Astrocyte (in vitro differentiated cells and primary cell): ENCODE results near the gene NAA20. TPM values are rescaled to one million over a fixed set of nuclear protein-coding genes. Genes with fewer than 3 reads are reported as not detected.

Source experiments
- DNase-seq: peaks from one replicate; pipeline ENCODE4 v3.0.0-alpha.2; 2010; ENCODE audit warnings: low read depth
- FAIRE-seq: peaks from 2 replicates; lab custom pipeline; 2011; peaks lifted over from hg19 to GRCh38; lab: Jason Lieb, UNC
- H2AFZ ChIP-seq: 2 replicates; pipeline ENCODE4 v1.6.0; 2012; ENCODE audit warnings: low read depth, low read length, inconsistent platforms
- H3K27ac ChIP-seq: 2 replicates; pipeline ENCODE4 v1.5.1; 2011; ENCODE audit warnings: low read depth, low read length, inconsistent platforms
- H3K27me3 ChIP-seq: 2 replicates; pipeline ENCODE4 v1.6.0; 2011; ENCODE audit warnings: low read length, inconsistent platforms; ENCODE audit not compliant: insufficient read depth
- H3K36me3 ChIP-seq: 2 replicates; pipeline ENCODE4 v1.5.1; 2011; ENCODE audit warnings: low read length, inconsistent platforms; ENCODE audit not compliant: insufficient read depth
- H3K4me1 ChIP-seq: 2 replicates; pipeline ENCODE4 v1.5.1; 2011; ENCODE audit warnings: low read length, inconsistent platforms; ENCODE audit not compliant: insufficient read depth
- H3K4me2 ChIP-seq: 2 replicates; pipeline ENCODE4 v1.6.0; 2012; ENCODE audit warnings: low read length, inconsistent platforms
- H3K4me3 ChIP-seq: 2 replicates; pipeline ENCODE4 v1.5.1; 2011; ENCODE audit warnings: low read depth, mild to moderate bottlenecking, low read length, inconsistent platforms; ENCODE audit not compliant: insufficient read depth
- H3K79me2 ChIP-seq: 2 replicates; pipeline ENCODE4 v1.6.0; 2012; ENCODE audit warnings: mild to moderate bottlenecking, low read length, inconsistent platforms; ENCODE audit not compliant: insufficient read depth
- H3K9ac ChIP-seq: 2 replicates; pipeline ENCODE4 v1.6.0; 2012; ENCODE audit warnings: mild to moderate bottlenecking, low read length, inconsistent platforms
- H3K9me3 ChIP-seq: 2 replicates; pipeline ENCODE4 v1.5.1; 2012; ENCODE audit warnings: low read depth, mild to moderate bottlenecking, low read length, inconsistent platforms; ENCODE audit not compliant: insufficient read depth
- H4K20me1 ChIP-seq: 2 replicates; pipeline ENCODE4 v1.6.0; 2012; ENCODE audit warnings: low read length, inconsistent platforms; ENCODE audit not compliant: insufficient read depth
- H3K27ac Mint-ChIP-seq: one replicate; pipeline ENCODE4 v1.8.0; 2021; ENCODE audit warnings: mild to moderate bottlenecking, mixed read lengths; ENCODE audit not compliant: unreplicated experiment
- H3K27me3 Mint-ChIP-seq: one replicate; pipeline ENCODE4 v1.8.0; 2021; ENCODE audit warnings: low read depth, mixed read lengths; ENCODE audit not compliant: unreplicated experiment
- H3K36me3 Mint-ChIP-seq: one replicate; pipeline ENCODE4 v1.8.0; 2021; ENCODE audit warnings: low read depth, mixed read lengths; ENCODE audit not compliant: unreplicated experiment
- H3K4me1 Mint-ChIP-seq: one replicate; pipeline ENCODE4 v1.8.0; 2021; ENCODE audit warnings: low read depth, mixed read lengths; ENCODE audit not compliant: unreplicated experiment
- H3K4me3 Mint-ChIP-seq: one replicate; pipeline ENCODE4 v1.8.0; 2021; ENCODE audit warnings: mild to moderate bottlenecking, moderate library complexity, mixed read lengths; ENCODE audit not compliant: unreplicated experiment
- H3K9me3 Mint-ChIP-seq: one replicate; pipeline ENCODE4 v1.8.0; 2021; ENCODE audit warnings: mild to moderate bottlenecking, mixed read lengths; ENCODE audit not compliant: unreplicated experiment
- CTCF ChIP-seq: IDR thresholded peaks from 2 replicates; pipeline ENCODE4 v1.5.1; 2011; ENCODE audit warnings: low read depth, mild to moderate bottlenecking, inconsistent platforms, low read length, moderate library complexity; ENCODE audit not compliant: insufficient read depth
- EZH2 ChIP-seq: IDR thresholded peaks from 2 replicates; pipeline ENCODE4 v1.6.1; 2012; ENCODE audit warnings: mild to moderate bottlenecking, low read length, inconsistent platforms; ENCODE audit not compliant: insufficient read depth
- total RNA-seq: library from RNA; stranded (reverse); gene quantifications from 2 replicates; pipeline ENCODE4 v1.2.1, GENCODE V29; 2021

The NAA20 gene
- total RNA-seq, 1 donor from 2014 or later = 73.0 TPM

- TF ChIP-seq CTCF (no peak), EZH2 (no peak)
- Mint-ChIP-seq H3K9me3 (no peaks in the 10 kb centered on the region), H3K27ac (peak overlapping the region; percentile 8), H3K4me3 (peak overlapping the region; percentile 17), H3K36me3 (peaks cover 12% of the 10 kb centered on the region), H3K4me1 (peaks cover 42% of the 10 kb centered on the region), H3K27me3 (no peaks in the 10 kb centered on the region)
- H3K4me3 ChIP-seq = no peak overlapping the region
- H3K9me3 ChIP-seq = no peaks in the 10 kb centered on the region
- H3K4me2 ChIP-seq = no peak overlapping the region
- FAIRE-seq (no peak), DNase-seq (no peak)
- no peak overlapping the region for H2AFZ ChIP-seq
- H3K4me1 ChIP-seq = peaks cover 13% of the 10 kb centered on the region
- peaks cover 98% of the 10 kb centered on the region for H3K79me2 ChIP-seq
- no peak overlapping the region for H3K27ac ChIP-seq
- no peaks in the 10 kb centered on the region for H3K27me3 ChIP-seq
- peaks cover 8% of the 10 kb centered on the region for H3K36me3 ChIP-seq
- H3K9ac ChIP-seq = no peak overlapping the region
- H4K20me1 ChIP-seq = peaks cover 78% of the 10 kb centered on the region
Measured at GRCh38 chr20:20021835-20022234, 4.7 kb downstream of the NAA20 start.

GRCh38 chr20:20022498-20022897 lies 5.3 kb downstream of the NAA20 start:
- H3K9me3 ChIP-seq = no peaks in the 10 kb centered on the region
- TF ChIP-seq EZH2 (no peak), CTCF (no peak)
- H3K27me3 ChIP-seq = no peaks in the 10 kb centered on the region
- Mint-ChIP-seq H3K4me3 (no peak overlapping the region), H3K9me3 (no peaks in the 10 kb centered on the region), H3K36me3 (peaks cover 12% of the 10 kb centered on the region), H3K4me1 (peaks cover 44% of the 10 kb centered on the region), H3K27me3 (no peaks in the 10 kb centered on the region), H3K27ac (no peak overlapping the region)
- peaks cover 99% of the 10 kb centered on the region for H3K79me2 ChIP-seq
- DNase-seq (no peak), FAIRE-seq (no peak)
- no peak overlapping the region for H3K9ac ChIP-seq
- H4K20me1 ChIP-seq = peaks cover 81% of the 10 kb centered on the region
- H3K4me2 ChIP-seq = no peak overlapping the region
- H3K27ac ChIP-seq = no peak overlapping the region
- H3K4me1 ChIP-seq = peaks cover 13% of the 10 kb centered on the region
- H3K4me3 ChIP-seq = no peak overlapping the region
- H3K36me3 ChIP-seq = peaks cover 15% of the 10 kb centered on the region
- no peak overlapping the region for H2AFZ ChIP-seq

- Histone ChIP-seq H3K4me1 (peaks cover 7% of the 10 kb centered on the region), H3K9me3 (no peaks in the 10 kb centered on the region), H3K4me3 (no peak overlapping the region), H2AFZ (no peak overlapping the region), H3K27ac (no peak overlapping the region), H3K27me3 (no peaks in the 10 kb centered on the region), H3K79me2 (peaks cover 99% of the 10 kb centered on the region), H3K4me2 (no peak overlapping the region), H4K20me1 (peaks cover 74% of the 10 kb centered on the region), H3K36me3 (peaks cover 18% of the 10 kb centered on the region), H3K9ac (no peak overlapping the region)
- Mint-ChIP-seq H3K4me1 (peaks cover 41% of the 10 kb centered on the region), H3K36me3 (peaks cover 12% of the 10 kb centered on the region), H3K4me3 (no peak overlapping the region), H3K27ac (no peak overlapping the region), H3K27me3 (no peaks in the 10 kb centered on the region), H3K9me3 (no peaks in the 10 kb centered on the region)
- DNase-seq (no peak), FAIRE-seq (no peak)
- TF ChIP-seq EZH2 (no peak), CTCF (no peak)
Measured at GRCh38 chr20:20023395-20023794, 6.2 kb downstream of the NAA20 start.
